Body of pancreas (tissue), 4 donors: ENCODE results near the gene EDIL3.

Experiments used
- POLR2A ChIP-seq, 3 donors: fragments of 450-650 bp; IDR thresholded peaks; one replicate each; pipeline ENCODE4 v1.6.1; 2016; ENCODE audit warnings: antibody characterized with exemption in 3 of 3, mild to moderate bottlenecking in 2 of 3
- TF ChIP-seq, protein P1 (sequence below), 7 experiments: fragments of 450-650 bp in 4 of 7; fragments of 200-600 bp in 3 of 7; sonication (generic) in 3 of 7; IDR thresholded peaks; one replicate each; pipeline ENCODE4 v1.5.1; 2016 to 2019; ENCODE audit warnings: antibody characterized with exemption in 7 of 7

DNA sequence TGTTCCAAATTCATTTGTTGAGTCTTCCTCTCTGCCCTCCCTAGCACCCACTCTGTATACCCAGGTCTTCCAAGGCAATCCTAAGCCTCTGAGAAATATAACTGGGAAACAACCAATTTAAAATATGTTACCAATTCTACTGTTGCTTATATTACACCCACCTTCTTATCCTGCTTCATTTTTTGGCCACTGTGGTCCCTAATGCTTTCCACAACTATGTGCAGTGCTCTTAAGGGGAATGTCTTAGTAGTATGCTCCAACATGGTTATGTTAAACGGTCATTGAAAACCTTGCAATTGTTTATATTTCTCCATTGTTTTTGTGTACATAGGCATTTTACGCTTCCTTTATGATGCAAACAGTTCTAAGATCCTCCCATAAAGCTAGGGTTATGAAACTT, 390.9 kb downstream of the EDIL3 start:
- TF ChIP-seq, protein P1, sequence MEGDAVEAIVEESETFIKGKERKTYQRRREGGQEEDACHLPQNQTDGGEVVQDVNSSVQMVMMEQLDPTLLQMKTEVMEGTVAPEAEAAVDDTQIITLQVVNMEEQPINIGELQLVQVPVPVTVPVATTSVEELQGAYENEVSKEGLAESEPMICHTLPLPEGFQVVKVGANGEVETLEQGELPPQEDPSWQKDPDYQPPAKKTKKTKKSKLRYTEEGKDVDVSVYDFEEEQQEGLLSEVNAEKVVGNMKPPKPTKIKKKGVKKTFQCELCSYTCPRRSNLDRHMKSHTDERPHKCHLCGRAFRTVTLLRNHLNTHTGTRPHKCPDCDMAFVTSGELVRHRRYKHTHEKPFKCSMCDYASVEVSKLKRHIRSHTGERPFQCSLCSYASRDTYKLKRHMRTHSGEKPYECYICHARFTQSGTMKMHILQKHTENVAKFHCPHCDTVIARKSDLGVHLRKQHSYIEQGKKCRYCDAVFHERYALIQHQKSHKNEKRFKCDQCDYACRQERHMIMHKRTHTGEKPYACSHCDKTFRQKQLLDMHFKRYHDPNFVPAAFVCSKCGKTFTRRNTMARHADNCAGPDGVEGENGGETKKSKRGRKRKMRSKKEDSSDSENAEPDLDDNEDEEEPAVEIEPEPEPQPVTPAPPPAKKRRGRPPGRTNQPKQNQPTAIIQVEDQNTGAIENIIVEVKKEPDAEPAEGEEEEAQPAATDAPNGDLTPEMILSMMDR (IDR thresholded peaks at IDR 0.05), result no peak
- TF ChIP-seq POLR2A (IDR thresholded peaks at IDR 0.05), result no peak
